KOPT-K1 (cell line): Measurements from ENCODE around the gene MB21D2.

ENCODE experiments used
- H3K27ac ChIP-seq: fragments of 200-600 bp; sonication (generic); 2 replicates; pipeline ENCODE4 v1.5.1; 2016; ENCODE audit warnings: antibody characterized with exemption, mild to moderate bottlenecking, low read depth, low read length; ENCODE audit not compliant: poor library complexity, severe bottlenecking
- H3K36me3 ChIP-seq: fragments of 200-600 bp; sonication (generic); 2 replicates; pipeline ENCODE4 v1.5.1; 2017; ENCODE audit warnings: antibody characterized with exemption, mild to moderate bottlenecking, low read length, moderate library complexity; ENCODE audit not compliant: insufficient read depth
- H3K9me3 ChIP-seq: fragments of 200-600 bp; sonication (generic); 2 replicates; pipeline ENCODE4 v1.5.1; 2017; ENCODE audit warnings: antibody characterized with exemption, low read length, mild to moderate bottlenecking; ENCODE audit not compliant: insufficient read depth, poor library complexity, severe bottlenecking

The MB21D2 gene

GRCh38 chr3:192747746-192748145, 169.9 kb downstream of the MB21D2 start:
- H3K27ac ChIP-seq, result no peak overlapping the region
- no peaks in the 10 kb centered on the region for H3K36me3 ChIP-seq
- no peaks in the 10 kb centered on the region for H3K9me3 ChIP-seq

GRCh38 chr3:192747145-192747544, 170.5 kb downstream of the MB21D2 start:
- Histone ChIP-seq H3K27ac (no peak overlapping the region), H3K36me3 (no peaks in the 10 kb centered on the region), H3K9me3 (no peaks in the 10 kb centered on the region)
